ENCODE results near the gene RNASEH2A.

- peak; percentile 72 to 99 (median 96) for TF ChIP-seq CTCF (IDR thresholded peaks at IDR 0.05)
- peak; percentile 89 for TF ChIP-seq POLR2AphosphoS5 (IDR thresholded peaks at IDR 0.05)
Measured at GRCh38 chr19:12796146-12797071, 10.0 kb upstream of the RNASEH2A start.
